ENCODE results near the gene WNT7B.

The WNT7B gene

DNA sequence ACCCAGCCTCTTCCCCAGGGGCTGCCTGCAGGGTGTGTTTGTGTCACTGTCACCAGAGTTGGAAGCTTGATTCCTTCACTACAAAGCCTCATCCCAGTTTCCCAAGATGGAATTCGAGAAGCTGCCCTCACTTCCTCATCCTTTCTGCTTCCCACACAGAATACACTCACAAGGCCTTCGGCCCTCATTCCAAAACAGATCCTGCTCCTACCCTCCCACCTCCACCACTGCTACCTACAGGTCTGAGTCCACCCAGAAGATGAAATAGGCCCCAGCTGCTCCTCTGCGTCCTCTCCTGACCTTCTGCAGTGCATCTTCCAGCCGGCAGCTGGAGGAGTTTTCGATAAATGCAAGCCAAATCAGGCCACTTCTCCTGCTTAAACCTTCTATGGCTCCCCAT lies 6.8 kb upstream of the WNT7B start:
- TF ChIP-seq, protein P1, sequence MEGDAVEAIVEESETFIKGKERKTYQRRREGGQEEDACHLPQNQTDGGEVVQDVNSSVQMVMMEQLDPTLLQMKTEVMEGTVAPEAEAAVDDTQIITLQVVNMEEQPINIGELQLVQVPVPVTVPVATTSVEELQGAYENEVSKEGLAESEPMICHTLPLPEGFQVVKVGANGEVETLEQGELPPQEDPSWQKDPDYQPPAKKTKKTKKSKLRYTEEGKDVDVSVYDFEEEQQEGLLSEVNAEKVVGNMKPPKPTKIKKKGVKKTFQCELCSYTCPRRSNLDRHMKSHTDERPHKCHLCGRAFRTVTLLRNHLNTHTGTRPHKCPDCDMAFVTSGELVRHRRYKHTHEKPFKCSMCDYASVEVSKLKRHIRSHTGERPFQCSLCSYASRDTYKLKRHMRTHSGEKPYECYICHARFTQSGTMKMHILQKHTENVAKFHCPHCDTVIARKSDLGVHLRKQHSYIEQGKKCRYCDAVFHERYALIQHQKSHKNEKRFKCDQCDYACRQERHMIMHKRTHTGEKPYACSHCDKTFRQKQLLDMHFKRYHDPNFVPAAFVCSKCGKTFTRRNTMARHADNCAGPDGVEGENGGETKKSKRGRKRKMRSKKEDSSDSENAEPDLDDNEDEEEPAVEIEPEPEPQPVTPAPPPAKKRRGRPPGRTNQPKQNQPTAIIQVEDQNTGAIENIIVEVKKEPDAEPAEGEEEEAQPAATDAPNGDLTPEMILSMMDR (IDR thresholded peaks at IDR 0.05; ENCODE audit: low read length), result no peak
- TF ChIP-seq EZH2phosphoT487 (IDR thresholded peaks at IDR 0.05; ENCODE audit: low read length), result no peak
- TF ChIP-seq EZH2 (optimal IDR thresholded peaks at IDR 0.05; ENCODE audit: low read depth, low read length), result no peak
- Histone ChIP-seq H3K9me3 (replicated peaks; ENCODE audit: insufficient read depth, low read length) (no peaks in the 10 kb centered on the region), H3K9me2 (replicated peaks; ENCODE audit: insufficient read depth, low read length) (no peaks in the 10 kb centered on the region), H3F3A (ENCODE audit: insufficient read depth, low read length) (no peaks in the 10 kb centered on the region), H4K20me1 (ENCODE audit: insufficient read depth, low read length) (no peaks in the 10 kb centered on the region), H3K36me3 (replicated peaks; ENCODE audit: insufficient read depth, low read length) (no peaks in the 10 kb centered on the region), H2AFZ (ENCODE audit: low read length) (no peak overlapping the region), H3K4me1 (ENCODE audit: low read length) (0 out of 2 replicates have a peak, but pooled peaks cover 4% of the 10 kb centered on the region), H3K27me3 (replicated peaks; ENCODE audit: insufficient read depth, low read length) (peaks cover 60% of the 10 kb centered on the region), H3K27ac (ENCODE audit: low read length) (no peak overlapping the region), H3K79me2 (ENCODE audit: low read length) (no peaks in the 10 kb centered on the region), H3K9ac (ENCODE audit: low read length) (no peak overlapping the region), H3K4me2 (ENCODE audit: low read depth, low read length) (no peak overlapping the region), H3K4me3 (ENCODE audit: low read length) (no peak overlapping the region)
- no peak for DNase-seq

DNA sequence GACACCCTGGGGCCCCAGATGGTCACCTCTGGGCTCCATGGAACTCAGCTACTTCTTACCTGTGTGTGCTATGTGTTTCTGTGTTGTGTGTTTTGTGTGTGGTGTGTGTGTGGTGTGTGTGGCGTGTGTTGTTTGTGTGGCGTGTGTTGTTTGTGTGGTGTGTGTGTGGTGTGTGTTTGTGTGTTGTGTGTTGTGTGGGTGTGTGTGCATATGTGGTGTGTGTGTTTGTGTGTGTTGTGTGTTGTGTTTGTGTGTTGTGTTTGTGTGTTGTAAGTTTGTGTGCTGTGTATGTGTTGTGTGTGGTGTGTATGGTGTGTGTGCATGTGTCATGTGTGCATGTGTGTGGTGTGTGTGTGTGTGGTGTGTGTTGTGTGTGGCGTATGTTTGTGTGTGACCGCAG lies 3.8 kb upstream of the WNT7B start:
- no peak overlapping the region for H3K27ac ChIP-seq (ENCODE audit: low read length)
- TF ChIP-seq EZH2phosphoT487 (IDR thresholded peaks at IDR 0.05; ENCODE audit: low read length) (no peak), EZH2 (optimal IDR thresholded peaks at IDR 0.05; ENCODE audit: low read depth, low read length) (no peak)
- TF ChIP-seq, protein P1 (IDR thresholded peaks at IDR 0.05; ENCODE audit: low read length), result no peak
- H3K27me3 ChIP-seq (replicated peaks; ENCODE audit: insufficient read depth, low read length), result peaks cover 45% of the 10 kb centered on the region
- H3K79me2 ChIP-seq (ENCODE audit: low read length), result no peaks in the 10 kb centered on the region
- no peak overlapping the region for H2AFZ ChIP-seq (ENCODE audit: low read length)
- no peak overlapping the region for H3K4me3 ChIP-seq (ENCODE audit: low read length)
- no peaks in the 10 kb centered on the region for H3K36me3 ChIP-seq (replicated peaks; ENCODE audit: insufficient read depth, low read length)
- no peaks in the 10 kb centered on the region for H3F3A ChIP-seq (ENCODE audit: insufficient read depth, low read length)
- H3K9ac ChIP-seq (ENCODE audit: low read length), result no peak overlapping the region
- no peak for DNase-seq
- H3K9me2 ChIP-seq (replicated peaks; ENCODE audit: insufficient read depth, low read length), result no peaks in the 10 kb centered on the region
- no peaks in the 10 kb centered on the region for H4K20me1 ChIP-seq (ENCODE audit: insufficient read depth, low read length)
- 0 out of 2 replicates have a peak, but pooled peaks cover 4% of the 10 kb centered on the region for H3K4me1 ChIP-seq (ENCODE audit: low read length)
- H3K9me3 ChIP-seq (replicated peaks; ENCODE audit: insufficient read depth, low read length), result no peaks in the 10 kb centered on the region
- H3K4me2 ChIP-seq (ENCODE audit: low read depth, low read length), result no peak overlapping the region

DNA sequence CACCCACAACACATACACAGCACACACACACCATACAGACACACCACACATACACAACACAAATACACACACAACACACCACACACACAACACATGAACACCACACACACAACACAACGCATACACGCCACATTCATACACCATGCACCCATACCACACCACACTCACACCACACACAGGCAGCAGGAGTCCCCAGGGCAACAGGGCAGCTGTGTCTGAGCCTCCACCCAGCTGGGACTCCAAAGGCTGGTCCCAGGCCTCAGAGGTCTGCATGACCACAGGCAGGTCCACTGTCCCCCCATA lies 3.3 kb upstream of the WNT7B start:
- Histone ChIP-seq H3K4me2 (ENCODE audit: low read depth, low read length) (no peak overlapping the region), H2AFZ (ENCODE audit: low read length) (no peak overlapping the region), H3K4me3 (ENCODE audit: low read length) (no peak overlapping the region), H3K4me1 (ENCODE audit: low read length) (0 out of 2 replicates have a peak, but pooled peaks cover 4% of the 10 kb centered on the region), H3K79me2 (ENCODE audit: low read length) (no peaks in the 10 kb centered on the region), H3K27ac (ENCODE audit: low read length) (no peak overlapping the region), H4K20me1 (ENCODE audit: insufficient read depth, low read length) (no peaks in the 10 kb centered on the region), H3K9me3 (replicated peaks; ENCODE audit: insufficient read depth, low read length) (no peaks in the 10 kb centered on the region), H3K27me3 (replicated peaks; ENCODE audit: insufficient read depth, low read length) (peaks cover 45% of the 10 kb centered on the region), H3K9me2 (replicated peaks; ENCODE audit: insufficient read depth, low read length) (no peaks in the 10 kb centered on the region), H3K9ac (ENCODE audit: low read length) (no peak overlapping the region), H3F3A (ENCODE audit: insufficient read depth, low read length) (no peaks in the 10 kb centered on the region), H3K36me3 (replicated peaks; ENCODE audit: insufficient read depth, low read length) (no peaks in the 10 kb centered on the region)
- no peak for DNase-seq
- TF ChIP-seq EZH2phosphoT487 (IDR thresholded peaks at IDR 0.05; ENCODE audit: low read length) (no peak), EZH2 (optimal IDR thresholded peaks at IDR 0.05; ENCODE audit: low read depth, low read length) (no peak)
- TF ChIP-seq, protein P1 (IDR thresholded peaks at IDR 0.05; ENCODE audit: low read length), result no peak

Measured in MM.1S (cell line).